Stimulated activated CD4-positive, alpha-beta T cell treated with anti-CD3 and anti-CD28 coated beads, Interleukin-4, amount 100 ng/mL, for 24 hours (primary cell): Measurements from ENCODE around the gene NRCAM.
"Not testable (repeated sequence)": the region's sequence is repeated elsewhere in the genome, so short reads cannot be mapped to it uniquely, and the experiment has no call there.

Source experiments
- DNase-seq: peaks from one replicate; pipeline ENCODE4 v3.0.0-alpha.2; 2020

Gene NRCAM

GRCh38 chr7:108455998-108456677 lies at the start of gene NRCAM:
Gene NRCAM (minus strand): TSS chr7:108456436. CDS start chr7:108240064, 216,372 bp downstream.
- no peak for DNase-seq

GRCh38 chr7:108504576-108504975 lies 48.3 kb upstream of the NRCAM start:
- DNase-seq: not testable (repeated sequence)

- DNase-seq: no peak
Observed at GRCh38 chr7:108503112-108504026, 47.1 kb upstream of the NRCAM start.

GRCh38 chr7:108499566-108499965 lies 43.3 kb upstream of the NRCAM start:
- no peak for DNase-seq

- DNase-seq: no peak
Observed at GRCh38 chr7:108498481-108498880, 42.2 kb upstream of the NRCAM start.

- DNase-seq: peak; percentile 58
Observed at GRCh38 chr7:108497082-108497725, 41.0 kb upstream of the NRCAM start.

GRCh38 chr7:108492742-108493141 lies 36.5 kb upstream of the NRCAM start:
- no peak for DNase-seq

GRCh38 chr7:108488768-108489538 lies 32.7 kb upstream of the NRCAM start:
- DNase-seq: no peak

- no peak for DNase-seq
Observed at GRCh38 chr7:108487646-108488045, 31.4 kb upstream of the NRCAM start.

- DNase-seq: no peak
Observed at GRCh38 chr7:108486291-108486966, 30.2 kb upstream of the NRCAM start.

GRCh38 chr7:108484137-108484536 lies 27.9 kb upstream of the NRCAM start:
- no peak for DNase-seq

- no peak for DNase-seq
Observed at GRCh38 chr7:108480311-108480710, 24.1 kb upstream of the NRCAM start.

GRCh38 chr7:108479751-108480150 lies 23.5 kb upstream of the NRCAM start:
- no peak for DNase-seq

- DNase-seq: no peak
Observed at GRCh38 chr7:108479118-108479517, 22.9 kb upstream of the NRCAM start.

GRCh38 chr7:108468246-108468645 lies 12.0 kb upstream of the NRCAM start:
- no peak for DNase-seq

GRCh38 chr7:108467391-108467790 lies 11.2 kb upstream of the NRCAM start:
- no peak for DNase-seq

- not testable (repeated sequence) for DNase-seq
Observed at GRCh38 chr7:108466322-108466721, 10.1 kb upstream of the NRCAM start.

- DNase-seq: no peak
Observed at GRCh38 chr7:108464743-108465142, 8.5 kb upstream of the NRCAM start.

GRCh38 chr7:108463613-108464012 lies 7.4 kb upstream of the NRCAM start:
- no peak for DNase-seq

GRCh38 chr7:108461840-108462239 lies 5.6 kb upstream of the NRCAM start:
- no peak for DNase-seq

GRCh38 chr7:108460964-108461363 lies 4.7 kb upstream of the NRCAM start:
- no peak for DNase-seq

GRCh38 chr7:108459922-108460551 lies 3.8 kb upstream of the NRCAM start:
- DNase-seq: no peak
